Mucosa of rectum (tissue), 2 donors: Measurements from ENCODE around the gene WNT7A.
"Not testable (repeated sequence)": the region's sequence is repeated elsewhere in the genome, so short reads cannot be mapped to it uniquely, and the experiment has no call there.

Source experiments
- H3K27ac ChIP-seq, 2 donors: one replicate each; pipeline ENCODE4 v1.7.0; 2013; ENCODE audit warnings: inconsistent platforms in 2 of 2, low read depth in 2 of 2, low read length in 2 of 2
- H3K27me3 ChIP-seq, 2 donors: one replicate each; pipeline ENCODE4 v1.7.0; 2013; ENCODE audit warnings: low read length in 2 of 2; ENCODE audit not compliant: control insufficient read depth in 2 of 2, insufficient read depth in 2 of 2
- H3K36me3 ChIP-seq, 2 donors: one replicate each; pipeline ENCODE4 v1.7.0; 2013; ENCODE audit warnings: low read length in 2 of 2; ENCODE audit not compliant: control insufficient read depth in 2 of 2, insufficient read depth in 2 of 2
- H3K4me1 ChIP-seq, 2 donors: one replicate each; pipeline ENCODE4 v1.7.0; 2013; ENCODE audit warnings: low read length in 2 of 2, mild to moderate bottlenecking in 1 of 2; ENCODE audit not compliant: control insufficient read depth in 2 of 2, insufficient read depth in 2 of 2
- H3K4me3 ChIP-seq, 2 donors: one replicate each; pipeline ENCODE4 v1.7.0; 2013; ENCODE audit warnings: low read length in 2 of 2
- H3K9ac ChIP-seq, 2 donors: one replicate each; pipeline ENCODE4 v1.7.0; 2013; ENCODE audit warnings: low read length in 2 of 2, low read depth in 1 of 2, mild to moderate bottlenecking in 1 of 2
- H3K9me3 ChIP-seq, 2 donors: one replicate each; pipeline ENCODE4 v1.7.0; 2013; ENCODE audit warnings: low read length in 2 of 2; ENCODE audit not compliant: control insufficient read depth in 2 of 2
- donor health status: healthy.
- donor health status: Normal muscosa, but diverticular disease.

The WNT7A gene

GRCh38 chr3:13856628-13857027 is 23.2 kb downstream of the WNT7A start:
- H3K36me3 ChIP-seq, H3K4me1 ChIP-seq, H3K27ac ChIP-seq, H3K4me3 ChIP-seq, H3K9ac ChIP-seq, H3K9me3 ChIP-seq, H3K27me3 ChIP-seq: not testable (repeated sequence)

- Histone ChIP-seq H3K27ac (no peak overlapping the region), H3K36me3 (no peaks in the 10 kb centered on the region), H3K9ac (no peak overlapping the region), H3K4me1 (no peaks in the 10 kb centered on the region), H3K4me3 (no peak overlapping the region), H3K27me3 (peaks cover 0 to 4% of the 10 kb centered on the region in 2 donors), H3K9me3 (no peaks in the 10 kb centered on the region)
Observed at GRCh38 chr3:13856006-13856405, 23.9 kb downstream of the WNT7A start.

DNA sequence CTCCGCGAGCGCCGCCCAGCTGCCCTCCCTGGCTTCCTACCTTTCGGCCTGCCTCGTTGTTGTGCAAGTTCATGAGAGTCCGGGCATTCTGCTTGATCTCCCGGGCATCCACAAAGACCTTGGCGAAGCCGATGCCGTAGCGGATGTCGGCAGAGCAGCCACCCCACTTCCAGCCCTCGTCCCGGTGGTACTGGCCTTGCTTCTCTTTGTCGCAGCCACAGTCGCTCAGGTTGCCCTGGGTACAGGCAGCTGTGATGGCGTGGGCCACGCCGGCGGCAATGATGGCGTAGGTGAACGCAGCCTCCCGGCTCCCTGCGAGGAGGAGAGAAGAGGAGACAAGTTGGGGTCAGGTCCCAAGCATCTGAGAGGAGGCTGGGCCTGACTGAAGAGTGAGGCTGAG is 25.4 kb downstream of the WNT7A start:
- peaks cover 0 to 5% of the 10 kb centered on the region in 2 donors for H3K27me3 ChIP-seq
- H3K36me3 ChIP-seq, result no peaks in the 10 kb centered on the region
- no peaks in the 10 kb centered on the region for H3K9me3 ChIP-seq
- H3K4me3 ChIP-seq, result no peak overlapping the region
- no peak overlapping the region for H3K9ac ChIP-seq
- H3K27ac ChIP-seq, result no peak overlapping the region
- H3K4me1 ChIP-seq, result no peaks in the 10 kb centered on the region

GRCh38 chr3:13853978-13854296 is 25.9 kb downstream of the WNT7A start:
- Histone ChIP-seq H3K27me3 (peaks cover 0 to 7% of the 10 kb centered on the region in 2 donors), H3K4me3 (no peak overlapping the region), H3K9me3 (no peaks in the 10 kb centered on the region), H3K9ac (no peak overlapping the region), H3K4me1 (no peaks in the 10 kb centered on the region), H3K27ac (no peak overlapping the region), H3K36me3 (no peaks in the 10 kb centered on the region)

- Histone ChIP-seq H3K9me3 (no peaks in the 10 kb centered on the region), H3K4me1 (no peaks in the 10 kb centered on the region), H3K4me3 (no peak overlapping the region), H3K27ac (no peak overlapping the region), H3K9ac (no peak overlapping the region), H3K36me3 (no peaks in the 10 kb centered on the region), H3K27me3 (peaks cover 0 to 7% of the 10 kb centered on the region in 2 donors)
Observed at GRCh38 chr3:13853256-13853977, 26.5 kb downstream of the WNT7A start.

GRCh38 chr3:13852638-13853009 is 27.2 kb downstream of the WNT7A start:
- Histone ChIP-seq H3K36me3 (no peaks in the 10 kb centered on the region), H3K4me1 (no peaks in the 10 kb centered on the region), H3K27ac (no peak overlapping the region), H3K27me3 (peaks cover 0 to 7% of the 10 kb centered on the region in 2 donors), H3K4me3 (no peak overlapping the region), H3K9ac (no peak overlapping the region), H3K9me3 (no peaks in the 10 kb centered on the region)

GRCh38 chr3:13851997-13852637 is 27.8 kb downstream of the WNT7A start:
- H3K4me3 ChIP-seq, result no peak overlapping the region
- H3K9me3 ChIP-seq, result no peaks in the 10 kb centered on the region
- no peaks in the 10 kb centered on the region for H3K4me1 ChIP-seq
- H3K27me3 ChIP-seq, result peaks cover 0 to 3% of the 10 kb centered on the region in 2 donors
- H3K36me3 ChIP-seq, result no peaks in the 10 kb centered on the region
- H3K27ac ChIP-seq, result no peak overlapping the region
- H3K9ac ChIP-seq, result no peak overlapping the region

DNA sequence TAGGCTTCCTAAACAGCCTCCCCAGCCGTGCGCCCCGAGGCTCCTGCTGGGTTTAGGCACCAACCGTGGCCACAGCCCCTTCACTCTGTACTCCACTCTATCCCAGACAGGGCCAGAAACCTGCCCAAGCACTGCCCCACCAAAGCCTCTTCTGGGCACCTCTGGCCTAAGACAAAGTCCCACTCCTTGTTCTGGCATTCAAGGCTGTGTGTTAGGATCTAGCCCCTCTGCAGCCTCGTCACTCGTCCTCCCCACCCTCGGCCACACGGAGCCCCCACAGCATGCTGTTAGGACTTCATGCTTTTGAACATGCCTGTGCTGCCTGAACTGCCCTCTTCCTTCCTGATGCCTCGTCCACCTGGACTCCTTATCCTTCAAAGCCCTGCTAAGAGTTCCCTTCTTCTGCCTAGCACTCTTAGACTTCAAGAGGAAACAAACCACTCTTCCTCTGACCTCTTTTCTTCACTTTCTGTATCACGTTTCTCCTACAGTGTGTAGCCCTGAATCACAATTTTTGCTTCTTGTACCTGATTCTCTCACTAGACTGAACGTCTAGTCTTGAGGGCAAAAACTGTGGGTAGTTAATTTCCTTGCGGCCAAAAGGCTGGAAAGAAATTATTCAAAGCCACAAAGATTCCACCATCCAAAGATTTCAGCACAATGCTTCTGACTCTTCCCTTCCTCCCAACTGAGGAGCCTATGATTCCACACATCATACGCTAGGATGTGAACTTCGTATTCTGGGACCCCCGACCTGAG is 28.6 kb downstream of the WNT7A start:
- no peak overlapping the region for H3K4me3 ChIP-seq
- no peaks in the 10 kb centered on the region for H3K9me3 ChIP-seq
- peaks cover 0 to 3% of the 10 kb centered on the region in 2 donors for H3K27me3 ChIP-seq
- no peak overlapping the region for H3K9ac ChIP-seq
- no peaks in the 10 kb centered on the region for H3K36me3 ChIP-seq
- no peak overlapping the region for H3K27ac ChIP-seq
- H3K4me1 ChIP-seq, result no peaks in the 10 kb centered on the region

DNA sequence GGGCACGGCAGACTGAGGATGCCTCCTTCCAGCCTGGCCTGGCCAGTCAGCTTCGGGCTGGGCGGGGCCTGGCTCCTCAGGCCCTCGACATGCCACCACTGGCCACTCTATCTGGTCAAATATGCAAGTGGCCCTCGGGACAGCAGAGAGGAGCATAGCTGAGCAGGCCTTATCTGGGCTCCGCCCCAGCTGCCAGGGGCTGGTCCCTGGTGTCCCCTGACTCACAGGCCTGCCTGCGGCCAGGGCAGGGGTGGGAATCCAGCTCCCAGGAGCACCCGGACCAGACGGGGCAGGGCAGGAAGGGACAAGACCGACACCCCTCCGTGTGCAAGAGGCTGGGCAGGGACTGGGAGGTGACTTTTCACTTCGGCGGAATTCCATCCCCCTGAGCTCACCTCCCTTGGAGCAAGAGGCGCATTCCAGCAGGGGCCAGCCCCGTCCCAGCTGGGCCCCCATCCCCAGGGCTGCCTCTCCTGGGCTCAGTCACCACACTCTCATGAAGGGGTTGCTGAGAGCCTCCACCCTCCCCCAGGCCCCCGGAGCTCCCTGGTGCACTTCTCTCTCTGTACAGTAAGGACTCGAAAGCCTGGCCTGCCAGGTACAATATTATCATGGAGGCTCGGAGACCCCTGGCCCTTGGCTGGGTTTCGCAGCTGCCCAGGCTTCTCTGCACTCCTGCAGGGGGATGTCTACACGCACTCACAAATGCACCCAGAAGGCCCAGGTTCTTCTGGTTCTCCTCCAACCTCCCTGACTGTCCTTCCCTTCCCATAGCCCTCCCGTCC is 29.5 kb downstream of the WNT7A start:
- Histone ChIP-seq H3K27me3 (peaks cover 0 to 8% of the 10 kb centered on the region in 2 donors), H3K4me1 (no peaks in the 10 kb centered on the region), H3K4me3 (no peak overlapping the region), H3K9ac (no peak overlapping the region), H3K36me3 (no peaks in the 10 kb centered on the region), H3K27ac (no peak overlapping the region), H3K9me3 (no peaks in the 10 kb centered on the region)

DNA sequence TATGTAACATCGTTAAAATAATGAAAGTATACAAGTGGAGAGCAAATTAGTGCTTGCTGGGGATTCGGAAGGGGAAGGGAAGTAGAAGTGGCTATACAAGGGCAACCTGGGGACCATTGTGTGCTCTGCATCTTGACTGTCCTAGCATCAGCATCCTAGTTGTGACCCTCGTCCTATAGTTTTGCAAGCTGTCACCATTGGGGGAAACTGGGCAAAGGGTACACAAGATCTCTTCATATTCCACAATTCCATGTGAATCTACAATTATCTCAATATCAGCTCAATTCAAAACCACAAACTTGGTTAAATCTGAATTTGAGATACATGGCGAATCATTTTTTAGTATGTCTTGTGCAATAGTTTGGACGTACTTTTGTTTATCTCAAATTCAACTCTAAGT is 30.9 kb downstream of the WNT7A start:
- Histone ChIP-seq H3K9ac (no peak overlapping the region), H3K27ac (no peak overlapping the region), H3K4me3 (no peak overlapping the region), H3K4me1 (no peaks in the 10 kb centered on the region), H3K36me3 (no peaks in the 10 kb centered on the region), H3K9me3 (no peaks in the 10 kb centered on the region), H3K27me3 (peaks cover 0 to 8% of the 10 kb centered on the region in 2 donors)
